IMR-90 (cell line): Measurements from ENCODE around the gene CEACAM6. TPM values are rescaled to one million over a fixed set of nuclear protein-coding genes. Genes with fewer than 3 reads are reported as not detected.

Experiments
- ATAC-seq: fragments of 200-7000 bp; cut with Tn5 transposase; 2 replicates; pipeline ENCODE4 v1.9.1; 2020; ENCODE audit warnings: low read depth, mild to moderate bottlenecking, moderate library complexity
- BruUV-seq: library from RNA; stranded (reverse); fragments of 400-500 nt; replicated peaks from 2 replicates; lab custom pipeline; 2021; lab: Mats Ljungman, UMichigan
- CTCF ChIA-PET: fragments of 300-600 bp; formaldehyde crosslinking; extraction: SDS; loops from one replicate; lab custom pipeline; 2021; ENCODE audit warnings: antibody characterized with exemption; lab: Yijun Ruan, JAX
- POLR2A ChIA-PET: fragments of 300-600 bp; sonication (Branson Sonifier 250); formaldehyde crosslinking; loops from one replicate; lab custom pipeline; 2022; ENCODE audit warnings: antibody characterized with exemption; ENCODE audit not compliant: unreplicated experiment; lab: Charles Lee
- DNase-seq: peaks from one replicate; pipeline ENCODE4 v3.0.0; 2013
- H2AFZ ChIP-seq: replicated peaks from 2 replicates; pipeline ENCODE3; 2013; ENCODE audit warnings: low read length, mild to moderate bottlenecking; ENCODE audit not compliant: poor library complexity
- H2AK5ac ChIP-seq: 2 replicates; pipeline ENCODE4 v1.6.1; 2013; ENCODE audit warnings: low read depth, low read length, inconsistent platforms
- H2AK9ac ChIP-seq: replicated peaks from 2 replicates; pipeline ENCODE3; 2013; ENCODE audit warnings: mild to moderate bottlenecking, low read depth, low read length, moderate library complexity; ENCODE audit not compliant: poor library complexity
- H2BK120ac ChIP-seq: 2 replicates; pipeline ENCODE4 v1.6.1; 2013; ENCODE audit warnings: low read depth, low read length, inconsistent platforms
- H2BK15ac ChIP-seq: 3 replicates; pipeline ENCODE4 v1.6.1; 2013; ENCODE audit warnings: low read depth, low read length, inconsistent platforms
- H2BK20ac ChIP-seq: 2 replicates; pipeline ENCODE4 v1.6.1; 2013; ENCODE audit warnings: low read depth, mild to moderate bottlenecking, inconsistent platforms, low read length, moderate library complexity
- H2BK5ac ChIP-seq: 2 replicates; pipeline ENCODE4 v1.6.1; 2013; ENCODE audit warnings: mild to moderate bottlenecking, low read depth, low read length, inconsistent platforms; ENCODE audit not compliant: poor library complexity, severe bottlenecking
- H3K14ac ChIP-seq: replicated peaks from 2 replicates; pipeline ENCODE4 v1.6.1; 2013; ENCODE audit warnings: low read depth, low read length, inconsistent platforms
- H3K18ac ChIP-seq: 2 replicates; pipeline ENCODE4 v1.6.1; 2013; ENCODE audit warnings: low read depth, low read length, control low read depth
- H3K23ac ChIP-seq: 2 replicates; pipeline ENCODE4 v1.6.1; 2013; ENCODE audit warnings: low read depth, low read length, inconsistent platforms
- H3K27ac ChIP-seq: 2 replicates; pipeline ENCODE4 v1.5.1; 2013; ENCODE audit warnings: mild to moderate bottlenecking, control low read depth, low read length; ENCODE audit not compliant: insufficient read depth
- H3K27me3 ChIP-seq: 2 replicates; pipeline ENCODE4 v1.6.1; 2013; ENCODE audit warnings: low read length; ENCODE audit not compliant: control insufficient read depth, insufficient read depth
- H3K36me3 ChIP-seq: 2 replicates; pipeline ENCODE4 v1.6.1; 2013; ENCODE audit warnings: low read length, mixed read lengths; ENCODE audit not compliant: control insufficient read depth, insufficient read depth
- H3K4ac ChIP-seq: 2 replicates; pipeline ENCODE4 v1.6.1; 2013; ENCODE audit warnings: low read depth, low read length, inconsistent platforms
- H3K4me1 ChIP-seq: 2 replicates; pipeline ENCODE4 v1.6.1; 2013; ENCODE audit warnings: low read length, mixed read lengths; ENCODE audit not compliant: control insufficient read depth, insufficient read depth
- H3K4me2 ChIP-seq: 2 replicates; pipeline ENCODE4 v1.6.1; 2013; ENCODE audit warnings: low read depth, mild to moderate bottlenecking, control low read depth, low read length, moderate library complexity
- H3K4me3 ChIP-seq: 2 replicates; pipeline ENCODE4 v1.5.1; 2013; ENCODE audit warnings: low read depth, mild to moderate bottlenecking, control low read depth, low read length, moderate library complexity; ENCODE audit not compliant: insufficient read depth
- H3K56ac ChIP-seq: 2 replicates; pipeline ENCODE4 v1.6.1; 2013; ENCODE audit warnings: low read length, inconsistent platforms; ENCODE audit not compliant: insufficient read depth; ENCODE audit errors: extremely low read depth
- H3K79me1 ChIP-seq, 2 experiments: 2 replicates each; pipeline ENCODE4 v1.6.1; 2013; ENCODE audit warnings: low read length in 2 of 2, inconsistent platforms in 1 of 2, low read depth in 1 of 2
- H3K9ac ChIP-seq: 2 replicates; pipeline ENCODE4 v1.6.1; 2013; ENCODE audit warnings: low read depth, low read length, control low read depth
- H3K9me1 ChIP-seq: 2 replicates; pipeline ENCODE4 v1.6.1; 2013; ENCODE audit warnings: low read length, inconsistent platforms; ENCODE audit not compliant: insufficient read depth
- H3K9me3 ChIP-seq: 2 replicates; pipeline ENCODE4 v1.6.1; 2013; ENCODE audit warnings: low read length; ENCODE audit not compliant: control insufficient read depth, insufficient read depth
- H4K20me1 ChIP-seq: 2 replicates; pipeline ENCODE4 v1.6.1; 2013; ENCODE audit warnings: low read length, inconsistent platforms; ENCODE audit not compliant: insufficient read depth
- H4K5ac ChIP-seq: 2 replicates; pipeline ENCODE4 v1.6.1; 2013; ENCODE audit warnings: mild to moderate bottlenecking, low read depth, low read length, control low read depth
- H4K8ac ChIP-seq, 2 experiments: 2 replicates each; pipeline ENCODE4 v1.6.1; 2013; ENCODE audit warnings: low read depth in 2 of 2, low read length in 2 of 2, control low read depth in 1 of 2, inconsistent platforms in 1 of 2
- H4K91ac ChIP-seq: 2 replicates; pipeline ENCODE4 v1.6.1; 2013; ENCODE audit warnings: low read depth, low read length, inconsistent platforms; ENCODE audit not compliant: insufficient read depth
- BHLHE40 ChIP-seq: fragments of 150-350 bp; IDR thresholded peaks from 2 replicates; pipeline ENCODE4 v1.6.1; 2016; ENCODE audit warnings: mild to moderate bottlenecking, low read depth, low read length
- CEBPB ChIP-seq: IDR thresholded peaks from 2 replicates; pipeline ENCODE4 v1.6.1; 2012; ENCODE audit warnings: low read depth, low read length, improper control_type of control experiment
- CHD1 ChIP-seq: IDR thresholded peaks from 2 replicates; pipeline ENCODE4 v1.6.1; 2012; ENCODE audit warnings: low read depth, low read length, improper control_type of control experiment
- CTCF ChIP-seq: conservative IDR thresholded peaks from 2 replicates; pipeline ENCODE4 v1.5.1; 2012; ENCODE audit warnings: mild to moderate bottlenecking, low read depth, low read length, improper control_type of control experiment
- FOS ChIP-seq: fragments of 150-350 bp; IDR thresholded peaks from 2 replicates; pipeline ENCODE4 v1.6.1; 2016; ENCODE audit warnings: low read depth, low read length
- MAZ ChIP-seq: IDR thresholded peaks from 2 replicates; pipeline ENCODE4 v1.6.1; 2012; ENCODE audit warnings: low read depth, mild to moderate bottlenecking, low read length, improper control_type of control experiment, moderate library complexity, borderline replicate concordance
- NFE2L2 ChIP-seq: fragments of 150-350 bp; IDR thresholded peaks from 2 replicates; pipeline ENCODE4 v1.6.1; 2016; ENCODE audit warnings: low read depth, mild to moderate bottlenecking, low read length
- POLR2A ChIP-seq: IDR thresholded peaks from 2 replicates; pipeline ENCODE4 v1.6.1; 2012; ENCODE audit warnings: mild to moderate bottlenecking, low read depth, low read length
- RCOR1 ChIP-seq: IDR thresholded peaks from 2 replicates; pipeline ENCODE4 v1.6.1; 2012; ENCODE audit warnings: mild to moderate bottlenecking, low read length, improper control_type of control experiment; ENCODE audit not compliant: insufficient replicate concordance
- RFX5 ChIP-seq: IDR thresholded peaks from 2 replicates; pipeline ENCODE4 v1.8.0; 2012; ENCODE audit warnings: low read depth, mild to moderate bottlenecking, low read length, moderate library complexity
- SMC3 ChIP-seq: fragments of 150-350 bp; IDR thresholded peaks from 2 replicates; pipeline ENCODE4 v1.6.1; 2016; ENCODE audit warnings: low read depth, mild to moderate bottlenecking, antibody characterized with exemption, low read length, moderate library complexity
- USF2 ChIP-seq: fragments of 150-350 bp; IDR thresholded peaks from 2 replicates; pipeline ENCODE4 v1.6.1; 2017; ENCODE audit warnings: mild to moderate bottlenecking, antibody characterized with exemption, low read length, low read depth
- WGBS, 2 experiments: methylation state at CpG; one replicate each; pipeline versions ENCODE4 v1.1.5 to v1.1.7; 2013; ENCODE audit warnings: missing lambda C conversion rate in 2 of 2; ENCODE audit not compliant: insufficient read length in 1 of 2; ENCODE audit errors: extremely low coverage in 2 of 2; 5-methylcytosine and 5-hydroxymethylcytosine counted together
- dilution Hi-C: fragments of 300-500 bp; cut with HindIII; formaldehyde crosslinking; loops from one replicate; pipeline ENCODE4 v1.14.3; 2018; ENCODE audit warnings: low sequenced_read_pairs; ENCODE audit not compliant: unreplicated experiment
- in situ Hi-C: fragments of 300-500 bp; cut with MboI; formaldehyde crosslinking; loops from 3 replicates; pipeline ENCODE4 v1.14.3; 2019; ENCODE audit warnings: low sequenced_read_pairs, inconsistent platforms, mixed read lengths
- intact Hi-C: fragments of 100-400 bp; cut with micrococcal nuclease; formaldehyde crosslinking; loops from 2 replicates; pipeline ENCODE4 v1.10.0; 2022
- polyA plus RNA-seq, 3 experiments: library from polyadenylated mRNA; depleted of rRNA; stranded (reverse); fragments of >200 nt; gene quantifications; 2 replicates each; pipeline ENCODE4 v1.2.3, GENCODE V29; 2012; ENCODE audit warnings: low replicate concordance in 1 of 3
- total RNA-seq: library from RNA; depleted of rRNA; stranded (reverse); fragments of >200 nt; gene quantifications from 2 replicates; pipeline ENCODE4 v1.2.3, GENCODE V29; 2012

CEACAM6 gene
- total and polyA plus RNA-seq, 2 of the 4 experiments (the other 2 are of a cell fraction): not detected

DNA sequence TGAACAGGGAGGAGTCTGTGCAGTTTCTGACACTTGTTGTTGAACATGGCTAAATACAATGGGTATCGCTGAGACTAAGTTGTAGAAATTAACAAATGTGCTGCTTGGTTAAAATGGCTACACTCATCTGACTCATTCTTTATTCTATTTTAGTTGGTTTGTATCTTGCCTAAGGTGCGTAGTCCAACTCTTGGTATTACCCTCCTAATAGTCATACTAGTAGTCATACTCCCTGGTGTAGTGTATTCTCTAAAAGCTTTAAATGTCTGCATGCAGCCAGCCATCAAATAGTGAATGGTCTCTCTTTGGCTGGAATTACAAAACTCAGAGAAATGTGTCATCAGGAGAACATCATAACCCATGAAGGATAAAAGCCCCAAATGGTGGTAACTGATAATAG lies 16.1 kb downstream of the CEACAM6 start:
- no TSS peak for BruUV-seq
- DNase-seq: no peak
- no peaks in the 10 kb centered on the region for H3K9me3 ChIP-seq
- no peak overlapping the region for H3K4ac ChIP-seq
- TF ChIP-seq CTCF (no peak), SMC3 (no peak), RFX5 (no peak), BHLHE40 (no peak), NFE2L2 (no peak), CHD1 (no peak), FOS (no peak), POLR2A (no peak), CEBPB (no peak), RCOR1 (no peak), USF2 (no peak), MAZ (no peak)
- no peaks in the 10 kb centered on the region for H4K20me1 ChIP-seq
- no peak for ATAC-seq
- no peak overlapping the region for H2BK20ac ChIP-seq
- no peaks in the 10 kb centered on the region for H3K36me3 ChIP-seq
- H2BK15ac ChIP-seq: no peak overlapping the region
- intact Hi-C loops: no loop called here
- no peak overlapping the region for H3K4me3 ChIP-seq
- in situ Hi-C loops: no loop called here
- H2BK120ac ChIP-seq: no peak overlapping the region
- no peak overlapping the region for H3K4me2 ChIP-seq
- H3K9me1 ChIP-seq: no peaks in the 10 kb centered on the region
- no peak overlapping the region for H2BK5ac ChIP-seq
- no peak overlapping the region for H3K27ac ChIP-seq
- no CpG with 5 or more reads among the region's 2 CpGs for WGBS, 2 experiments
- no peaks in the 10 kb centered on the region for H3K4me1 ChIP-seq
- H3K9ac ChIP-seq: no peak overlapping the region
- CTCF ChIA-PET: no interaction called here
- H3K18ac ChIP-seq: no peak overlapping the region
- H2AK9ac ChIP-seq: no peak overlapping the region
- H4K5ac ChIP-seq: no peak overlapping the region
- no peak overlapping the region for H4K8ac ChIP-seq
- POLR2A ChIA-PET: no interaction called here
- dilution Hi-C loops: no loop called here
- peaks cover 2% of the 10 kb centered on the region; the same call in 1 of the 2 replicates for H3K27me3 ChIP-seq
- no peak overlapping the region for H3K14ac ChIP-seq
- H3K56ac ChIP-seq: no peak overlapping the region
- no peaks in the 10 kb centered on the region for H3K79me1 ChIP-seq
- H2AFZ ChIP-seq: no peak overlapping the region
- H2AK5ac ChIP-seq: no peak overlapping the region
- H3K23ac ChIP-seq: no peak overlapping the region
- no peak overlapping the region for H4K91ac ChIP-seq
